K562 (cell line): ENCODE data around the gene DCAF6. TPM values are rescaled to one million over a fixed set of nuclear protein-coding genes. Genes with fewer than 3 reads are reported as not detected.

Source experiments
- ATAC-seq: fragments of 200-7000 bp; cut with Tn5 transposase; 3 replicates; pipeline ENCODE4 v1.9.1; 2020; ENCODE audit warnings: moderate library complexity
- BruUV-seq: library from RNA; stranded (reverse); fragments of 400-500 nt; replicated peaks from 2 replicates; lab custom pipeline; 2021; lab: Mats Ljungman, UMichigan
- CTCF ChIA-PET: fragments of 300-600 bp; formaldehyde crosslinking; extraction: SDS; loops from one replicate; lab custom pipeline; 2021; ENCODE audit warnings: low intra/inter-chr PET ratio; lab: Yijun Ruan, JAX
- POLR2A ChIA-PET: fragments of 300-600, 350-650 bp; sonication (Branson Sonifier 250); formaldehyde crosslinking; extraction: SDS; loops from one replicate; lab custom pipeline; 2021; ENCODE audit warnings: antibody characterized with exemption, inconsistent platforms; lab: Yijun Ruan, JAX
- DNase-seq, 4 experiments: peaks; one replicate each; pipeline versions ENCODE4 v3.0.0 to v3.0.0-alpha.2; 2011 to 2018; ENCODE audit warnings: low spot score in 3 of 4, mixed read lengths in 3 of 4; ENCODE audit errors: extremely low read depth in 1 of 4
- FAIRE-seq: peaks from 2 replicates; lab custom pipeline; 2011; peaks lifted over from hg19 to GRCh38; lab: Jason Lieb, UNC
- H2AFZ ChIP-seq: 2 replicates; pipeline ENCODE4 v1.6.0; 2011; ENCODE audit warnings: low read depth, low read length, control low read depth, inconsistent platforms
- H3K27ac ChIP-seq: fragments of 200-600 bp; 3 replicates; pipeline ENCODE4 v1.8.0; 2011; ENCODE audit warnings: low read depth, mild to moderate bottlenecking, control low read depth, inconsistent platforms, low read length, moderate library complexity, mixed read lengths; ENCODE audit errors: extremely low read depth
- H3K27me3 ChIP-seq, 2 experiments: fragments of 300-600 bp in 1 of 2; 2 replicates in 1 of 2; 3 replicates in 1 of 2; pipeline versions ENCODE4 v1.6.0 to v1.8.0; 2011; ENCODE audit warnings: inconsistent platforms in 2 of 2, low read length in 2 of 2, mild to moderate bottlenecking in 1 of 2, mixed read lengths in 1 of 2, moderate library complexity in 1 of 2; ENCODE audit not compliant: control insufficient read depth in 2 of 2, insufficient read depth in 2 of 2
- H3K36me3 ChIP-seq: fragments of 300-600 bp; 3 replicates; pipeline ENCODE4 v1.8.0; 2011; ENCODE audit warnings: mild to moderate bottlenecking, low read length, inconsistent platforms; ENCODE audit not compliant: control insufficient read depth, insufficient read depth
- H3K4me1 ChIP-seq, 2 experiments: fragments of 200-600 bp in 1 of 2; replicated peaks in 1 of 2; 2 replicates in 1 of 2; 3 replicates in 1 of 2; pipeline versions ENCODE4 v1.5.1 to v1.8.0; 2011; ENCODE audit warnings: inconsistent platforms in 2 of 2, low read length in 2 of 2, mild to moderate bottlenecking in 1 of 2, mixed read lengths in 1 of 2, moderate library complexity in 1 of 2; ENCODE audit not compliant: control insufficient read depth in 2 of 2, insufficient read depth in 2 of 2
- H3K4me2 ChIP-seq: 2 replicates; pipeline ENCODE4 v1.6.1; 2011; ENCODE audit warnings: low read length, control low read depth, inconsistent platforms, mixed read lengths; ENCODE audit not compliant: insufficient read depth
- H3K4me3 ChIP-seq: fragments of 200-600 bp; sonication (generic), shearing (Covaris generic); 2 replicates; pipeline ENCODE4 v1.5.1; 2016; ENCODE audit warnings: control low read depth, inconsistent platforms
- H3K79me2 ChIP-seq: fragments of 200-600 bp; 3 replicates; pipeline ENCODE4 v1.8.0; 2011; ENCODE audit warnings: low read length, inconsistent platforms; ENCODE audit not compliant: control insufficient read depth, insufficient read depth
- H3K9ac ChIP-seq, 2 experiments: 2 replicates each; pipeline versions ENCODE4 v1.6.0 to v1.6.1; 2011; ENCODE audit warnings: low read depth in 2 of 2, low read length in 2 of 2, control low read depth in 1 of 2, inconsistent platforms in 1 of 2, mild to moderate bottlenecking in 1 of 2, mixed read lengths in 1 of 2; ENCODE audit not compliant: insufficient read depth in 1 of 2
- H3K9me1 ChIP-seq: one replicate; pipeline ENCODE4 v1.6.0; 2011; ENCODE audit warnings: inconsistent platforms, mild to moderate bottlenecking, low read length, moderate library complexity; ENCODE audit not compliant: control insufficient read depth, insufficient read depth
- H3K9me3 ChIP-seq: replicated peaks from 2 replicates; pipeline ENCODE4 v1.5.1; 2011; ENCODE audit warnings: low read depth, low read length, inconsistent platforms; ENCODE audit not compliant: control insufficient read depth, insufficient read depth
- H4K20me1 ChIP-seq: replicated peaks from 2 replicates; pipeline ENCODE4 v1.6.1; 2011; ENCODE audit warnings: low read length, inconsistent platforms, mixed read lengths; ENCODE audit not compliant: control insufficient read depth, insufficient read depth
- BRF1 ChIP-seq: IDR thresholded peaks from 3 replicates; pipeline ENCODE4 v1.6.1; 2011; ENCODE audit warnings: borderline replicate concordance, mild to moderate bottlenecking; ENCODE audit not compliant: insufficient read length; ENCODE audit errors: extremely low read depth
- DDX20 ChIP-seq: fragments of 450-650 bp; IDR thresholded peaks from 2 replicates; pipeline ENCODE4 v1.6.1; 2016; ENCODE audit warnings: missing genetic modification characterization, low read depth, mild to moderate bottlenecking, missing compliant biosample characterization, moderate library complexity
- ETV6 ChIP-seq, 3 experiments: fragments of 150-350 bp in 1 of 3; sonication (generic) in 1 of 3; formaldehyde crosslinking in 1 of 3; IDR thresholded peaks; 2 replicates each; pipeline versions ENCODE4 v1.6.1 to v1.8.0; 2014 to 2022; ENCODE audit warnings: borderline replicate concordance in 2 of 3, low read depth in 2 of 3, antibody characterized with exemption in 1 of 3, low read length in 1 of 3, mild to moderate bottlenecking in 1 of 3, missing genetic modification reagents in 1 of 3
- GATAD2B ChIP-seq: fragments of 450-650 bp; IDR thresholded peaks from 2 replicates; pipeline ENCODE4 v1.6.1; 2017; ENCODE audit warnings: mild to moderate bottlenecking, borderline replicate concordance
- HEY1 ChIP-seq: fragments of 250-450 bp; sonication (Bioruptor Pico); IDR thresholded peaks from 2 replicates; pipeline ENCODE4 v1.5.0; 2020; ENCODE audit warnings: mild to moderate bottlenecking, moderate library complexity, borderline replicate concordance
- JUN ChIP-seq, 2 experiments: sonication (generic) in 1 of 2; formaldehyde crosslinking in 1 of 2; IDR thresholded peaks; 2 replicates each; pipeline versions ENCODE4 v1.6.1 to v1.8.0; 2012 to 2022; ENCODE audit warnings: borderline replicate concordance in 2 of 2, mild to moderate bottlenecking in 2 of 2, improper control_type of control experiment in 1 of 2, low read depth in 1 of 2, low read length in 1 of 2, missing genetic modification reagents in 1 of 2
- PHB2 ChIP-seq: fragments of 450-650 bp; IDR thresholded peaks from 2 replicates; pipeline ENCODE4 v1.6.1; 2017; ENCODE audit warnings: low read depth
- POLR2G ChIP-seq: fragments of 200-400 bp; formaldehyde crosslinking; IDR thresholded peaks from 2 replicates; pipeline ENCODE4 v1.6.1; 2017; ENCODE audit warnings: low read depth, mild to moderate bottlenecking, antibody characterized with exemption, low read length, moderate library complexity
- SAP30 ChIP-seq: fragments of 200-600 bp; sonication (generic); IDR thresholded peaks from 2 replicates; pipeline ENCODE4 v1.6.1; 2012; ENCODE audit warnings: borderline replicate concordance, low read depth, mild to moderate bottlenecking, moderate library complexity, low read length, control low read depth, inconsistent platforms; ENCODE audit not compliant: insufficient read depth, poor library complexity, severe bottlenecking
- U2AF1 ChIP-seq: fragments of 200-400 bp; formaldehyde crosslinking; optimal IDR thresholded peaks from 2 replicates; pipeline ENCODE3; 2017; ENCODE audit warnings: mild to moderate bottlenecking, low read depth, low read length, moderate library complexity
- WGBS: fragments of 100-300 bp; shearing (Covaris generic); methylation state at CpG from one replicate; pipeline ENCODE4 v1.1.6; 2016; ENCODE audit warnings: low coverage, mixed read lengths; ENCODE audit not compliant: insufficient coverage; ENCODE audit errors: missing lambda C conversion rate; 5-methylcytosine and 5-hydroxymethylcytosine counted together
- in situ Hi-C: fragments of 300-500 bp; cut with MboI; formaldehyde crosslinking; loops from 4 replicates; pipeline ENCODE4 v1.15.0; 2018; ENCODE audit warnings: inconsistent platforms, mixed read lengths
- intact Hi-C: fragments of 100-400 bp; cut with micrococcal nuclease; formaldehyde crosslinking; loops from 2 replicates; pipeline ENCODE4 v1.14.2; 2022
- polyA plus RNA-seq, 8 experiments: library from polyadenylated mRNA; depleted of rRNA in 4 of 8; stranded (reverse) in 5 of 8; unstranded in 3 of 8; fragments of >200 nt; fragmentation: Nextera tagmentation in 2 of 8; fragmentation: Illumina TruSeq in 1 of 8; extraction: Ambion mirVana in 2 of 8; extraction: Trizol in 1 of 8; gene quantifications; 2 replicates each; pipeline versions ENCODE4 v1.2.1 to v1.2.3, GENCODE V29; 2011 to 2014; ENCODE audit warnings: inconsistent platforms in 1 of 8, missing spikeins in 1 of 8
- total RNA-seq, 7 experiments: library from RNA; depleted of rRNA in 6 of 7; stranded (reverse); fragments of >200 nt in 6 of 7; fragmentation: Illumina TruSeq in 2 of 7; extraction: Trizol in 2 of 7; gene quantifications; 2 replicates each; pipeline versions ENCODE4 v1.2.1 to v1.2.3, GENCODE V29; 2011 to 2021; ENCODE audit warnings: low replicate concordance in 1 of 7
- TF ChIP-seq, protein P1 (sequence below): IDR thresholded peaks from 2 replicates; pipeline ENCODE4 v1.6.1; 2011; ENCODE audit warnings: borderline replicate concordance, low read depth, mild to moderate bottlenecking, moderate library complexity, low read length; ENCODE audit not compliant: insufficient read depth, poor library complexity, severe bottlenecking
- TF ChIP-seq, protein P2 (sequence below): sonication (generic); formaldehyde crosslinking; IDR thresholded peaks from 2 replicates; pipeline ENCODE4 v1.8.1; 2023; ENCODE audit warnings: missing genetic modification reagents, mild to moderate bottlenecking, borderline replicate concordance

Gene DCAF6
- total and polyA plus RNA-seq, 9 of the 15 experiments (the other 6 are each of a cell fraction or from before 2014, with no cell fraction given): 19.1 to 102 (median 46.3) TPM

DNA sequence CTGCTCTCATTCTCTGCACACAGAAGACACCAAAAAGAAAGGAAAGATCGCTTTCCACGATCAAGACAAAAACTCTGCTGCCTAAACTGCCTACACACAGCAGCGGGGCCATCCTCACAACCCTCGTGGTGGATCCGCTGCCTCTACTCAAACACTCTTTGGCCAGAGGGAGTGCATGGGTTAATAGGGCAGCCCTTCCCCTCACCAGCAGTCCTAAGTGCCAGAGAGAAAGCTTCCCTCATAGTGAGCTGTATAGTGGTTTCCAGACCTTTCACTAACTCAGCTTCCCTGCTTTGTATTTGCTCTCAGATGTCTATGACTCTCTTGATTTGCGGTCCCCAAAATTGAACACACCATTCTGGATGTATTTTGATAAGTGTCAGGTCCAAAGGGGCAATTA is 169.4 kb downstream of the DCAF6 start:
- BruUV-seq: no TSS peak
- POLR2A ChIA-PET: interaction anchor here (0.6 to 3.4 kb wide), 3 partner anchors 10 to 12 kb away, joined by 3 to 20 read pairs (median 3); no protein-coding TSS in a partner anchor
- Histone ChIP-seq H4K20me1 (no peaks in the 10 kb centered on the region), H3K4me3 (no peak overlapping the region), H3K27ac (no peak overlapping the region), H3K36me3 (no peaks in the 10 kb centered on the region), H3K4me1 (peaks cover 0 to 4% of the 10 kb centered on the region in 2 experiments; a peak in 2 of 5 replicates), H3K4me2 (no peak overlapping the region)
- CTCF ChIA-PET: no interaction called here
- DNase-seq (no peak), FAIRE-seq (no peak), ATAC-seq (peak; percentile 30)
- in situ Hi-C loops: no loop called here
- TF ChIP-seq JUN (IDR thresholded peaks at IDR 0.05; ENCODE audit: borderline replicate concordance, low read depth, low read length) (no peak), JUN (CRISPR knock-in tag; IDR thresholded peaks at IDR 0.05; ENCODE audit: borderline replicate concordance) (no peak), U2AF1 (no peak), SAP30 (no peak), DDX20 (no peak), BRF1 (no peak), GATAD2B (no peak), HEY1 (no peak), ETV6 (IDR thresholded peaks at IDR 0.05; ENCODE audit: borderline replicate concordance in 1 of 2, low read depth in 2 of 2, low read length in 1 of 2) (no peak), ETV6 (CRISPR knock-in tag; IDR thresholded peaks at IDR 0.05; ENCODE audit: borderline replicate concordance) (no peak), POLR2G (no peak), PHB2 (no peak)
- TF ChIP-seq, protein P1, sequence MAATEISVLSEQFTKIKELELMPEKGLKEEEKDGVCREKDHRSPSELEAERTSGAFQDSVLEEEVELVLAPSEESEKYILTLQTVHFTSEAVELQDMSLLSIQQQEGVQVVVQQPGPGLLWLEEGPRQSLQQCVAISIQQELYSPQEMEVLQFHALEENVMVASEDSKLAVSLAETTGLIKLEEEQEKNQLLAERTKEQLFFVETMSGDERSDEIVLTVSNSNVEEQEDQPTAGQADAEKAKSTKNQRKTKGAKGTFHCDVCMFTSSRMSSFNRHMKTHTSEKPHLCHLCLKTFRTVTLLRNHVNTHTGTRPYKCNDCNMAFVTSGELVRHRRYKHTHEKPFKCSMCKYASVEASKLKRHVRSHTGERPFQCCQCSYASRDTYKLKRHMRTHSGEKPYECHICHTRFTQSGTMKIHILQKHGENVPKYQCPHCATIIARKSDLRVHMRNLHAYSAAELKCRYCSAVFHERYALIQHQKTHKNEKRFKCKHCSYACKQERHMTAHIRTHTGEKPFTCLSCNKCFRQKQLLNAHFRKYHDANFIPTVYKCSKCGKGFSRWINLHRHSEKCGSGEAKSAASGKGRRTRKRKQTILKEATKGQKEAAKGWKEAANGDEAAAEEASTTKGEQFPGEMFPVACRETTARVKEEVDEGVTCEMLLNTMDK: no peak
- TF ChIP-seq, protein P2, sequence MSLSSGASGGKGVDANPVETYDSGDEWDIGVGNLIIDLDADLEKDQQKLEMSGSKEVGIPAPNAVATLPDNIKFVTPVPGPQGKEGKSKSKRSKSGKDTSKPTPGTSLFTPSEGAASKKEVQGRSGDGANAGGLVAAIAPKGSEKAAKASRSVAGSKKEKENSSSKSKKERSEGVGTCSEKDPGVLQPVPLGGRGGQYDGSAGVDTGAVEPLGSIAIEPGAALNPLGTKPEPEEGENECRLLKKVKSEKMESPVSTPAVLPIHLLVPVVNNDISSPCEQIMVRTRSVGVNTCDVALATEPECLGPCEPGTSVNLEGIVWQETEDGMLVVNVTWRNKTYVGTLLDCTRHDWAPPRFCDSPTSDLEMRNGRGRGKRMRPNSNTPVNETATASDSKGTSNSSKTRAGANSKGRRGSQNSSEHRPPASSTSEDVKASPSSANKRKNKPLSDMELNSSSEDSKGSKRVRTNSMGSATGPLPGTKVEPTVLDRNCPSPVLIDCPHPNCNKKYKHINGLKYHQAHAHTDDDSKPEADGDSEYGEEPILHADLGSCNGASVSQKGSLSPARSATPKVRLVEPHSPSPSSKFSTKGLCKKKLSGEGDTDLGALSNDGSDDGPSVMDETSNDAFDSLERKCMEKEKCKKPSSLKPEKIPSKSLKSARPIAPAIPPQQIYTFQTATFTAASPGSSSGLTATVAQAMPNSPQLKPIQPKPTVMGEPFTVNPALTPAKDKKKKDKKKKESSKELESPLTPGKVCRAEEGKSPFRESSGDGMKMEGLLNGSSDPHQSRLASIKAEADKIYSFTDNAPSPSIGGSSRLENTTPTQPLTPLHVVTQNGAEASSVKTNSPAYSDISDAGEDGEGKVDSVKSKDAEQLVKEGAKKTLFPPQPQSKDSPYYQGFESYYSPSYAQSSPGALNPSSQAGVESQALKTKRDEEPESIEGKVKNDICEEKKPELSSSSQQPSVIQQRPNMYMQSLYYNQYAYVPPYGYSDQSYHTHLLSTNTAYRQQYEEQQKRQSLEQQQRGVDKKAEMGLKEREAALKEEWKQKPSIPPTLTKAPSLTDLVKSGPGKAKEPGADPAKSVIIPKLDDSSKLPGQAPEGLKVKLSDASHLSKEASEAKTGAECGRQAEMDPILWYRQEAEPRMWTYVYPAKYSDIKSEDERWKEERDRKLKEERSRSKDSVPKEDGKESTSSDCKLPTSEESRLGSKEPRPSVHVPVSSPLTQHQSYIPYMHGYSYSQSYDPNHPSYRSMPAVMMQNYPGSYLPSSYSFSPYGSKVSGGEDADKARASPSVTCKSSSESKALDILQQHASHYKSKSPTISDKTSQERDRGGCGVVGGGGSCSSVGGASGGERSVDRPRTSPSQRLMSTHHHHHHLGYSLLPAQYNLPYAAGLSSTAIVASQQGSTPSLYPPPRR (CRISPR knock-in tag): no peak
- TF ChIP-seq, all 486 proteins: peak for 0
- intact Hi-C loops: no loop called here
- Histone ChIP-seq H2AFZ (no peak overlapping the region), H3K9ac (no peak overlapping the region), H3K27me3 (no peaks in the 10 kb centered on the region; a peak in 1 of 5 replicates), H3K9me3 (no peaks in the 10 kb centered on the region), H3K9me1 (no peaks in the 10 kb centered on the region), H3K79me2 (no peaks in the 10 kb centered on the region)
- WGBS: 43% methylated on average over 6 of the region's 6 CpGs
